GM19467 (cell line): ENCODE data around the gene MATCAP1.

Source experiments
- ATAC-seq: cut with Tn5 transposase; IDR thresholded peaks from one replicate; pipeline ENCODE4 v1.9.1; 2021; ENCODE audit warnings: mild to moderate bottlenecking, moderate library complexity; ENCODE audit not compliant: unreplicated experiment

Gene MATCAP1

GRCh38 chr16:67183627-67184452 lies at the start of gene MATCAP1:
Gene MATCAP1, minus strand, starts transcription at chr16:67183963. Its CDS starts 3,353 bp downstream, at chr16:67180610.
- ATAC-seq, result peak; percentile 78

- ATAC-seq, result no peak
Measured at GRCh38 chr16:67230809-67231660, 47.3 kb upstream of the MATCAP1 start.

- ATAC-seq, result no peak
Measured at GRCh38 chr16:67229906-67230808, 46.4 kb upstream of the MATCAP1 start.

- ATAC-seq, result no peak
Measured at GRCh38 chr16:67228905-67229304, 45.1 kb upstream of the MATCAP1 start.

- ATAC-seq, result no peak
Measured at GRCh38 chr16:67228034-67228785, 44.4 kb upstream of the MATCAP1 start.

GRCh38 chr16:67227567-67227921 lies 43.8 kb upstream of the MATCAP1 start:
- ATAC-seq, result no peak

- ATAC-seq, result peak; percentile 79
Measured at GRCh38 chr16:67226804-67227566, 43.2 kb upstream of the MATCAP1 start, which contains the start of gene TMEM208. Gene TMEM208, plus strand, starts transcription at chr16:67227130. Its CDS starts 89 bp downstream, at chr16:67227219.

GRCh38 chr16:67226295-67226803 lies 42.6 kb upstream of the MATCAP1 start:
- no peak for ATAC-seq

GRCh38 chr16:67223992-67224391 lies 40.2 kb upstream of the MATCAP1 start:
- no peak for ATAC-seq

- ATAC-seq, result no peak
Measured at GRCh38 chr16:67216612-67217490, 33.1 kb upstream of the MATCAP1 start.

- ATAC-seq, result no peak
Measured at GRCh38 chr16:67215706-67216105, 31.9 kb upstream of the MATCAP1 start.

GRCh38 chr16:67213197-67214019 lies 29.6 kb upstream of the MATCAP1 start:
- ATAC-seq, result no peak

- ATAC-seq, result no peak
Measured at GRCh38 chr16:67212766-67213165, 29.0 kb upstream of the MATCAP1 start.

- ATAC-seq, result no peak
Measured at GRCh38 chr16:67211674-67212073, 27.9 kb upstream of the MATCAP1 start.

- no peak for ATAC-seq
Measured at GRCh38 chr16:67210069-67210937, 26.5 kb upstream of the MATCAP1 start.

GRCh38 chr16:67209565-67209964 lies 25.8 kb upstream of the MATCAP1 start:
- no peak for ATAC-seq
